Tibial artery (tissue), 4 donors: Measurements from ENCODE around the gene EEPD1.

Experiments
- DNase-seq, 2 donors: peaks; one replicate each; pipeline ENCODE4 v3.0.0-alpha.2; 2019
- H3K27ac ChIP-seq, 2 donors: fragments of 200-600 bp; sonication (generic) in 1 of 2; 1 replicate in 1 of 2; 2 replicates in 1 of 2; pipeline ENCODE4 v1.5.1; 2018 to 2019; ENCODE audit warnings: mild to moderate bottlenecking in 1 of 2
- H3K27me3 ChIP-seq, 2 donors: fragments of 200-600 bp; sonication (generic) in 1 of 2; one replicate each; pipeline versions ENCODE4 v1.5.1 to v1.6.0; 2016 to 2019
- H3K36me3 ChIP-seq, 3 donors: fragments of 200-600 bp; sonication (generic) in 2 of 3; one replicate each; pipeline ENCODE4 v1.5.1; 2016 to 2019; ENCODE audit warnings: mild to moderate bottlenecking in 2 of 3
- H3K4me1 ChIP-seq, 4 donors: fragments of 200-600 bp; sonication (generic) in 2 of 4; 1 replicate in 3 of 4; 2 replicates in 1 of 4; pipeline ENCODE4 v1.5.1; 2016 to 2019
- H3K4me3 ChIP-seq, 2 donors: fragments of 200-600 bp; sonication (generic) in 1 of 2; 1 replicate in 1 of 2; 2 replicates in 1 of 2; pipeline ENCODE4 v1.5.1; 2018 to 2019; ENCODE audit warnings: mild to moderate bottlenecking in 2 of 2
- H3K9me3 ChIP-seq, 3 donors: fragments of 200-600 bp; sonication (generic) in 1 of 3; one replicate each; pipeline ENCODE4 v1.5.1; 2016 to 2019
- CTCF ChIP-seq, 2 experiments: fragments of 200-600 bp in 1 of 2; fragments of 450-650 bp in 1 of 2; IDR thresholded peaks; one replicate each; pipeline ENCODE4 v1.5.1; 2017 to 2019; ENCODE audit warnings: antibody characterized with exemption in 2 of 2, mild to moderate bottlenecking in 1 of 2, moderate library complexity in 1 of 2
- intact Hi-C: fragments of 100-400 bp; cut with DNase I; formaldehyde crosslinking; loops from one replicate; pipeline ENCODE4 v1.15.0; 2023; ENCODE audit warnings: low total_unique reads

EEPD1 gene

GRCh38 chr7:36154255-36155212 lies 1.5 kb downstream of the EEPD1 start:
- intact Hi-C loops = loop anchor here (10.0 kb wide), 2 partner anchors 130 to 170 kb away; no protein-coding TSS in a partner anchor
- H3K4me3 ChIP-seq = peak overlapping the region; percentile 65 to 84
- H3K27me3 ChIP-seq = no peaks in the 10 kb centered on the region
- H3K9me3 ChIP-seq = no peaks in the 10 kb centered on the region
- H3K27ac ChIP-seq = peak overlapping the region; percentile 84 to 87
- peaks cover 4 to 63% (median 53%) of the 10 kb centered on the region in 4 donors for H3K4me1 ChIP-seq
- no peak for TF ChIP-seq CTCF (IDR thresholded peaks at IDR 0.05)
- DNase-seq = no peak
- H3K36me3 ChIP-seq = no peaks in the 10 kb centered on the region

- intact Hi-C loops = loop anchor here (2.0 to 10.0 kb wide), 3 partner anchors 121 to 171 kb away; no protein-coding TSS in a partner anchor
- DNase-seq = peak; percentile 53 to 75
- Histone ChIP-seq H3K36me3 (no peaks in the 10 kb centered on the region), H3K4me3 (peak overlapping the region; percentile 65 to 84), H3K27me3 (no peaks in the 10 kb centered on the region), H3K27ac (peak overlapping the region; percentile 43 to 44), H3K9me3 (no peaks in the 10 kb centered on the region), H3K4me1 (peaks cover 4 to 76% (median 63%) of the 10 kb centered on the region in 4 donors)
- TF ChIP-seq CTCF (IDR thresholded peaks at IDR 0.05) = no peak
Measured at GRCh38 chr7:36155811-36156361, 2.8 kb downstream of the EEPD1 start.

- Histone ChIP-seq H3K36me3 (no peaks in the 10 kb centered on the region), H3K9me3 (no peaks in the 10 kb centered on the region), H3K27me3 (no peaks in the 10 kb centered on the region), H3K4me1 (peaks cover 4 to 86% (median 66%) of the 10 kb centered on the region in 4 donors), H3K27ac (no peak overlapping the region), H3K4me3 (no peak overlapping the region)
- intact Hi-C loops = loop anchor here (2.0 to 10.0 kb wide), 3 partner anchors 123 to 173 kb away; no protein-coding TSS in a partner anchor
- no peak for TF ChIP-seq CTCF (IDR thresholded peaks at IDR 0.05)
- DNase-seq = no peak
Measured at GRCh38 chr7:36157527-36158320, 4.7 kb downstream of the EEPD1 start.

- intact Hi-C loops = loop anchor here (10.0 kb wide), 2 partner anchors 127 to 173 kb away; no protein-coding TSS in a partner anchor
- no peaks in the 10 kb centered on the region for H3K9me3 ChIP-seq
- no peak for DNase-seq
- no peaks in the 10 kb centered on the region for H3K36me3 ChIP-seq
- peaks cover 4 to 86% (median 66%) of the 10 kb centered on the region in 4 donors for H3K4me1 ChIP-seq
- TF ChIP-seq CTCF (IDR thresholded peaks at IDR 0.05) = no peak
- no peak overlapping the region for H3K4me3 ChIP-seq
- H3K27me3 ChIP-seq = no peaks in the 10 kb centered on the region
- no peak overlapping the region for H3K27ac ChIP-seq
Measured at GRCh38 chr7:36158321-36158605, 5.2 kb downstream of the EEPD1 start.

GRCh38 chr7:36159618-36160017 lies 6.6 kb downstream of the EEPD1 start:
- peaks cover 0 to 76% (median 57%) of the 10 kb centered on the region in 4 donors for H3K4me1 ChIP-seq
- intact Hi-C loops = loop anchor here (10.0 kb wide), 2 partner anchors 125 to 175 kb away; no protein-coding TSS in a partner anchor

More at GRCh38 chr7:36159618-36160017, 6.6 kb downstream of the EEPD1 start:
- TF ChIP-seq CTCF (IDR thresholded peaks at IDR 0.05) = no peak
- Histone ChIP-seq H3K9me3 (no peaks in the 10 kb centered on the region), H3K4me3 (no peak overlapping the region), H3K27me3 (no peaks in the 10 kb centered on the region), H3K36me3 (no peaks in the 10 kb centered on the region), H3K27ac (no peak overlapping the region)
- no peak for DNase-seq
